ENCODE measurements around the gene HTD2.

Gene HTD2

DNA sequence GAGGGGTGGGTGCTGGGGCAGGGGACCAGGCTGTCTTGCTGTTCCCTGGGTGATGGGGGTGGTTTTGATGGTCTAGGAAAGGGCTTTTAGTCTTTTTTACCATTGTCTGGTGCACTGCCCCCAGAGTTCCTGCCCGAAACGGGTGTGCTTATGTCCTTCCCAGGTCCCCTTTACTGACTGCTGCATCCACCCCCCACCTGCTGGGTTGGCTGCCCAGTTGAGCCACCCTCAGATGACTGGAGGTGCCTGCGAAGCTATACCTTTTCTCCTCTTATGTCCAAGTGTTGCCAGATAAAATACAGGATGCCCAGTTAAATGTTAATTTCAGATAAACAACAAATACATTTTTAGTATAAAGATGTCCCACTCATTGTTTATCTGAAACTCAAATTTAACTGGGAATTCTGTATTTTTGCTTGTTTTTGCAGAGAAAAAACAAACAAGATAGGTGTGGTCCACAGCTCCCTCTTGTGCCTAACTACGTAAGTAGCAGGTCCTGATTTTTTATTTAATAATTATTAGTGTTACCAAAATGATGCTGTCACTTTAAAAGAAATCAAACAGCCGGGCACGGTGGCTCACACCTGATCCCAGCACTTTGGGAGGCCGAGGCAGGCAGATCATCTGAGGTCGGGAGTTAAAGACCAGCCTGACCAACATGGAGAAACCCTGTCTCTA, 6.3 kb upstream of the HTD2 start:
- ChIA-PET CTCF (interaction anchor here (0.5 to 6.1 kb wide), 15 partner anchors 8 to 283 kb away, joined by 3 to 55 read pairs (median 4); partner anchors contain the start of gene ABHD6), POLR2A (no interaction called here)
- Histone ChIP-seq H3K27ac (ENCODE audit: extremely low read depth, low read depth, low read length) (no peak overlapping the region), H3K4me3 (ENCODE audit: low read depth, low read length) (no peak overlapping the region), H3K9me3 (ENCODE audit: control insufficient read depth, insufficient read depth, low read depth, low read length) (no peaks in the 10 kb centered on the region), H3K4me1 (ENCODE audit: control insufficient read depth, insufficient read depth, low read length) (no peaks in the 10 kb centered on the region), H3K36me3 (ENCODE audit: control insufficient read depth in 2 of 2, insufficient read depth in 1 of 2, low read length in 2 of 2) (no peaks in the 10 kb centered on the region; a peak in 1 of 3 replicates)
- TF ChIP-seq ZNF2 (tag by site-specific recombination; IDR thresholded peaks at IDR 0.05): peak; percentile 76
- TF ChIP-seq ZNF654 (tag by site-specific recombination; IDR thresholded peaks at IDR 0.05; ENCODE audit: low read depth): peak; percentile 60
- TF ChIP-seq ZNF677 (tag by site-specific recombination; IDR thresholded peaks at IDR 0.05): no peak

GRCh38 chr3:58307639-58308215, 1.4 kb downstream of the HTD2 start:
- peaks cover 28 to 50% of the 10 kb centered on the region in 2 experiments for H3K36me3 ChIP-seq (ENCODE audit: control insufficient read depth in 2 of 2, insufficient read depth in 1 of 2, low read length in 2 of 2)
- ChIA-PET CTCF (interaction anchor here (0.6 to 2.6 kb wide), 12 partner anchors 9 to 510 kb away, joined by 3 to 16 read pairs (median 4); no protein-coding TSS in a partner anchor), POLR2A (interaction anchor here (0.7 kb wide), 2 partner anchors 253 to 1003 kb away, joined by 4 read pairs; no protein-coding TSS in a partner anchor)
- H3K9me3 ChIP-seq (ENCODE audit: control insufficient read depth, insufficient read depth, low read depth, low read length): no peaks in the 10 kb centered on the region
- H3K27ac ChIP-seq (ENCODE audit: extremely low read depth, low read depth, low read length): no peak overlapping the region
- H3K4me1 ChIP-seq (ENCODE audit: control insufficient read depth, insufficient read depth, low read length): no peaks in the 10 kb centered on the region
- TF ChIP-seq ZNF23 (tag by site-specific recombination; IDR thresholded peaks at IDR 0.05; ENCODE audit: borderline replicate concordance) (no peak), ZNF654 (tag by site-specific recombination; IDR thresholded peaks at IDR 0.05; ENCODE audit: low read depth) (peak; percentile 19; the same call in 1 of the 2 replicates)
- TF ChIP-seq, protein P1, sequence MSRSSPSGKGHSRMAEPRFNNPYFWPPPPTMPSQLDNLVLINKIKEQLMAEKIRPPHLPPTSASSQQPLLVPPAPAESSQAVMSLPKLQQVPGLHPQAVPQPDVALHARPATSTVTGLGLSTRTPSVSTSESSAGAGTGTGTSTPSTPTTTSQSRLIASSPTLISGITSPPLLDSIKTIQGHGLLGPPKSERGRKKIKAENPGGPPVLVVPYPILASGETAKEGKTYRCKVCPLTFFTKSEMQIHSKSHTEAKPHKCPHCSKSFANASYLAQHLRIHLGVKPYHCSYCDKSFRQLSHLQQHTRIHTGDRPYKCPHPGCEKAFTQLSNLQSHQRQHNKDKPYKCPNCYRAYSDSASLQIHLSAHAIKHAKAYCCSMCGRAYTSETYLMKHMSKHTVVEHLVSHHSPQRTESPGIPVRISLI (tag by site-specific recombination; IDR thresholded peaks at IDR 0.05): peak; percentile 71; the same call in 1 of the 2 replicates
- peak overlapping the region; percentile 90 for H3K4me3 ChIP-seq (ENCODE audit: low read depth, low read length)

DNA sequence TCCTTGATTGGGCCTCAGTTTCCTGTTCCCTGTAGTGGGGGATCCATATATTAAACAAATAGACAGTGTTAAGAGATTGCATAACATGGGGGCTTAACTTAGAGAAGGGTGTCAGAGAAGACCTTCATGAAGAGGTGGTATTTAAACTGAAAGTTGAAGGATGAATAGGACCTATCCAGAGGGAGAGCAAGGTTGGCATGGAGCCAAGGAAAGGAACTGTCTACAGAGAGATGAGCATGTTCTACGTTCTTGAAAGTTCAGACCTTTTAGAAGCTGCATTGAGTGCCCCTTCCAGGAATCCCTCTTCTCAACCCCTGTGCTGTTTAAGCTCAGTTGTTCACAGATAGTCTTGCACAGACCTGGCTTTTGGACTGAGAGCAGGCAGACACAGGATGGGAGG, 2.4 kb downstream of the HTD2 start:
- H3K4me3 ChIP-seq (ENCODE audit: low read depth, low read length): no peak overlapping the region
- ChIA-PET POLR2A (interaction anchor here (0.5 kb wide), 1 partner anchor 766 kb away, joined by 3 read pairs; no protein-coding TSS in a partner anchor), CTCF (interaction anchor here (0.7 to 1.5 kb wide), 8 partner anchors 10 to 131 kb away, joined by 3 to 5 read pairs (median 4); no protein-coding TSS in a partner anchor)
- TF ChIP-seq ZNF48 (tag by site-specific recombination; IDR thresholded peaks at IDR 0.05) (no peak), REPIN1 (tag by site-specific recombination; IDR thresholded peaks at IDR 0.05; ENCODE audit: low read depth) (no peak), EGR2 (tag by site-specific recombination; IDR thresholded peaks at IDR 0.05; ENCODE audit: low read depth) (no peak), ZNF701 (tag by site-specific recombination; IDR thresholded peaks at IDR 0.05) (no peak), ZNF10 (tag by site-specific recombination; IDR thresholded peaks at IDR 0.05) (no peak), ZNF654 (tag by site-specific recombination; IDR thresholded peaks at IDR 0.05; ENCODE audit: low read depth) (no peak), ZBTB21 (tag by site-specific recombination; IDR thresholded peaks at IDR 0.05) (no peak), SCRT1 (tag by site-specific recombination; IDR thresholded peaks at IDR 0.05; ENCODE audit: borderline replicate concordance) (no peak)
- TF ChIP-seq, protein P2, sequence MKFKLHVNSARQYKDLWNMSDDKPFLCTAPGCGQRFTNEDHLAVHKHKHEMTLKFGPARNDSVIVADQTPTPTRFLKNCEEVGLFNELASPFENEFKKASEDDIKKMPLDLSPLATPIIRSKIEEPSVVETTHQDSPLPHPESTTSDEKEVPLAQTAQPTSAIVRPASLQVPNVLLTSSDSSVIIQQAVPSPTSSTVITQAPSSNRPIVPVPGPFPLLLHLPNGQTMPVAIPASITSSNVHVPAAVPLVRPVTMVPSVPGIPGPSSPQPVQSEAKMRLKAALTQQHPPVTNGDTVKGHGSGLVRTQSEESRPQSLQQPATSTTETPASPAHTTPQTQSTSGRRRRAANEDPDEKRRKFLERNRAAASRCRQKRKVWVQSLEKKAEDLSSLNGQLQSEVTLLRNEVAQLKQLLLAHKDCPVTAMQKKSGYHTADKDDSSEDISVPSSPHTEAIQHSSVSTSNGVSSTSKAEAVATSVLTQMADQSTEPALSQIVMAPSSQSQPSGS (tag by site-specific recombination; IDR thresholded peaks at IDR 0.05; ENCODE audit: low read depth): no peak
- H3K27ac ChIP-seq (ENCODE audit: extremely low read depth, low read depth, low read length): no peak overlapping the region
- H3K36me3 ChIP-seq (ENCODE audit: control insufficient read depth in 2 of 2, insufficient read depth in 1 of 2, low read length in 2 of 2): peaks cover 35 to 59% of the 10 kb centered on the region in 2 experiments
- no peaks in the 10 kb centered on the region for H3K4me1 ChIP-seq (ENCODE audit: control insufficient read depth, insufficient read depth, low read length)
- H3K9me3 ChIP-seq (ENCODE audit: control insufficient read depth, insufficient read depth, low read depth, low read length): no peaks in the 10 kb centered on the region

DNA sequence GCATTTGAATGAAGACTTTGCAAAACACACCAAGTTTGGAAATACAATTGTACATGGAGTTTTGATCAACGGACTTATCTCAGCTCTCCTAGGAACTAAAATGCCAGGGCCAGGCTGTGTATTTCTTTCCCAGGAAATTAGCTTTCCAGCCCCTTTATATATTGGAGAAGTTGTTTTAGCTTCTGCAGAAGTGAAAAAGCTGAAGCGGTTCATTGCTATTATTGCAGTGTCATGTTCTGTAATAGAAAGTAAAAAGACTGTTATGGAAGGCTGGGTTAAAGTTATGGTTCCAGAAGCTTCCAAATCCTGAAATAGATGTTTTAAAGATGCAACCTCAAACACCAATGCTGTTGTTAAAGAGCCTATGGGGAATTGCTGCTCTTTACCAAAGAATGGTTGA, 11.5 kb downstream of the HTD2 start:
- Histone ChIP-seq H3K4me3 (ENCODE audit: low read depth, low read length) (no peak overlapping the region), H3K36me3 (ENCODE audit: control insufficient read depth in 2 of 2, insufficient read depth in 1 of 2, low read length in 2 of 2) (peaks cover 27 to 68% of the 10 kb centered on the region in 2 experiments), H3K4me1 (ENCODE audit: control insufficient read depth, insufficient read depth, low read length) (no peaks in the 10 kb centered on the region), H3K9me3 (ENCODE audit: control insufficient read depth, insufficient read depth, low read depth, low read length) (no peaks in the 10 kb centered on the region), H3K27ac (ENCODE audit: extremely low read depth, low read depth, low read length) (no peak overlapping the region)
- POLR2A ChIA-PET: no interaction called here
- CTCF ChIA-PET: interaction anchor here (0.9 to 3.1 kb wide), 3 partner anchors 11 to 97 kb away, joined by 3 to 16 read pairs (median 4); partner anchors contain the start of genes HTD2 and RPP14
- TF ChIP-seq, protein P3, sequence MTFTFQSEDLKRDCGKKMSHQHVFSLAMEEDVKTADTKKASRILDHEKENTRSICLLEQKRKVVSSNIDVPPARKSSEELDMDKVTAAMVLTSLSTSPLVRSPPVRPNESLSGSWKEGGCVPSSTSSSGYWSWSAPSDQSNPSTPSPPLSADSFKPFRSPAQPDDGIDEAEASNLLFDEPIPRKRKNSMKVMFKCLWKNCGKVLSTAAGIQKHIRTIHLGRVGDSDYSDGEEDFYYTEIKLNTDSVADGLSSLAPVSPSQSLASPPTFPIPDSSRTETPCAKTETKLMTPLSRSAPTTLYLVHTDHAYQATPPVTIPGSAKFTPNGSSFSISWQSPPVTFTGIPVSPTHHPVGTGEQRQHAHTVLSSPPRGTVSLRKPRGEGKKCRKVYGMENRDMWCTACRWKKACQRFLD (tag by site-specific recombination; IDR thresholded peaks at IDR 0.05): no peak
- no peak for TF ChIP-seq ZNF274 (IDR thresholded peaks at IDR 0.05; ENCODE audit: low read length)
- TF ChIP-seq ZNF274 (tag by site-specific recombination; IDR thresholded peaks at IDR 0.05; ENCODE audit: borderline replicate concordance): no peak
- TF ChIP-seq ZBTB20 (tag by site-specific recombination; IDR thresholded peaks at IDR 0.05): no peak
- no peak for TF ChIP-seq ZBTB1 (tag by site-specific recombination; IDR thresholded peaks at IDR 0.05)
- no peak for TF ChIP-seq ZIC2 (tag by site-specific recombination; IDR thresholded peaks at IDR 0.05)
- no peak for TF ChIP-seq ZNF701 (tag by site-specific recombination; IDR thresholded peaks at IDR 0.05)
- no peak for TF ChIP-seq ZFP41 (tag by site-specific recombination; IDR thresholded peaks at IDR 0.05; ENCODE audit: borderline replicate concordance)
- TF ChIP-seq ZNF791 (tag by site-specific recombination; IDR thresholded peaks at IDR 0.05): no peak

All from HEK293 (cell line).